ENCODE results near the gene UPB1. TPM values are rescaled to one million over a fixed set of nuclear protein-coding genes. Genes with fewer than 3 reads are reported as not detected.

The UPB1 gene
- not detected for polyA plus RNA-seq

DNA sequence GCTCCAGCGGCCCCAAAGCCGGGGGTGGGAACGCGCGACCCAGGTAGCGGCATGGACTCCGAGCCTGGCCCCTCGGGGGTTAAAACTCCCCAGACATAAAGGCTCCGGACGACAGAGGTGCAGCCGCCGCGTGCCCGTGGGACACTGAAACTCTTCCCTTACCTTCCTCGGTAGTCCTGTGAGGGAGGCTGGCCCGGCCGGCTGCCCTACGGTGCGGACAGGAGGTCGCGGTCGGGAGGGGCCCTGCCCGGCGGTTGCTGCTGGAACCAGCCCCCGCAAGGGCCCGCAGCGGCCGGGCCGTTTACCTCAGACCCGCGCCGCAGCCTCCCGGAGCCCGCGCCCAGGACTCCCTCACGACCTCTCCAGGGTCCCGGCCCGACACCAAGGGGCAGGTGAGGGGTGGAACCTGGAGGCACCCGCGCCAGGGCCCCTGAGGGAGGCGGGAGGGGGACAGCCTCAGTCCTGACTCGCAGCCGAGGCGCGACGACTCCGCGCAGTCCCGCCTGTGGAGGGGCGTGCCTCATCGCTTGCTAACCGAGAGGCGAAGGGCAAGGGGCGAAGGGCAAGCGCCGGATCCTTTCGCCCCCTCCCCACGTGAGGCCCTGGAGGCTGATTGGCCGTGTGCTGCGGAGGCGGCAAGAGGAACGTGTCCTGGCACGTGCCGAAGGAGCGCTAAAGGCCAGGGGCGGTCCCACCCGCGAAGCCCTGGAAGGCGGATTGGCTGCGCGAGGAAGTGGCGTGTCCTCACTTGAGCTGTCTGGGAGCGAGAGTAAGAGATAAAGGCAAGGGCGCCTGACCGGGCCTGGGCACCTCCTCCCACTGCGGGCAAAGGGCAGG, at the start of gene UPB1:
Gene UPB1 (plus strand): TSS at position 805 of the 837 bp plus-strand sequence. CDS start 72 bp downstream, outside the sequence.
- no peak for DNase-seq
- Mint-ChIP-seq H3K4me3 (no peak within 1 kb of the TSS), H3K27me3 (ENCODE audit: low read depth in 3 of 3) (peaks cover 0 to 24% (median 20%) of the 10 kb centered on the region in 3 donors), H3K4me1 (no peaks in the 10 kb centered on the region), H3K27ac (no peak within 1 kb of the TSS), H3K9me3 (no peaks in the 10 kb centered on the region), H3K36me3 (peaks cover 0 to 6% (median 0%) of the 10 kb centered on the region in 3 donors)

GRCh38 chr22:24445481-24446259, 49.5 kb upstream of the UPB1 start:
- Mint-ChIP-seq H3K27me3 (ENCODE audit: low read depth in 3 of 3) (peaks cover 0 to 5% (median 4%) of the 10 kb centered on the region in 3 donors), H3K36me3 (peaks cover 0 to 4% (median 0%) of the 10 kb centered on the region in 3 donors), H3K4me3 (no peak overlapping the region), H3K4me1 (no peaks in the 10 kb centered on the region), H3K27ac (no peak overlapping the region), H3K9me3 (no peaks in the 10 kb centered on the region)
- no peak for DNase-seq

GRCh38 chr22:24446260-24446611, 48.9 kb upstream of the UPB1 start:
- DNase-seq, result no peak
- H3K4me3 Mint-ChIP-seq, result no peak overlapping the region
- peaks cover 0 to 4% (median 4%) of the 10 kb centered on the region in 3 donors for H3K27me3 Mint-ChIP-seq (ENCODE audit: low read depth in 3 of 3)
- no peaks in the 10 kb centered on the region for H3K4me1 Mint-ChIP-seq
- peaks cover 0 to 4% (median 0%) of the 10 kb centered on the region in 3 donors for H3K36me3 Mint-ChIP-seq
- no peaks in the 10 kb centered on the region for H3K9me3 Mint-ChIP-seq
- peak overlapping the region in 1 of 6 donors; percentile 6 for H3K27ac Mint-ChIP-seq

GRCh38 chr22:24450610-24451009, 44.5 kb upstream of the UPB1 start:
- Mint-ChIP-seq H3K36me3 (no peaks in the 10 kb centered on the region), H3K27ac (no peak overlapping the region), H3K4me3 (no peak overlapping the region), H3K9me3 (no peaks in the 10 kb centered on the region), H3K27me3 (ENCODE audit: low read depth in 3 of 3) (peaks cover 5 to 8% (median 6%) of the 10 kb centered on the region in 3 donors), H3K4me1 (no peaks in the 10 kb centered on the region)
- DNase-seq, result no peak

DNA sequence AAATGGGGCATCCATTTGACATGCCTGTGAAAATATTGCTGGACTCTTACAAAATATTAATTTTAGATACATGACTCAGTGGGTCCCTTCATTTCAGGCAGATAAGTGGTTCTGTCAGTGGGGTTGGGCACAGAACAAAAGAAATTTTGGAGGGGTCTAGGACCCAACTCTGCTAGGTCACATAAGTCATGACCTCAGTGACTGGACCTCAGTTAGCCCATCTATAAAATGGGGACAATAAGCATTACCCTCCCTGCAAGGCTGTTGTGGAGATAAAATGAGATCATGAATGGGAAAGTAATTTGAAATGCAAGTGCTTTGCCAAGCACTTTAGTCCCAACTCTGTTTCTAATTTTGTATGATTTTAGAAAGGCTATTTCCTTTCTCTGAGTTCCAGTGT, 44.0 kb upstream of the UPB1 start:
- H3K4me1 Mint-ChIP-seq, result no peaks in the 10 kb centered on the region
- peaks cover 4 to 8% (median 5%) of the 10 kb centered on the region in 3 donors for H3K27me3 Mint-ChIP-seq (ENCODE audit: low read depth in 3 of 3)
- DNase-seq, result no peak
- no peaks in the 10 kb centered on the region for H3K9me3 Mint-ChIP-seq
- H3K4me3 Mint-ChIP-seq, result no peak overlapping the region
- H3K27ac Mint-ChIP-seq, result no peak overlapping the region
- no peaks in the 10 kb centered on the region for H3K36me3 Mint-ChIP-seq

DNA sequence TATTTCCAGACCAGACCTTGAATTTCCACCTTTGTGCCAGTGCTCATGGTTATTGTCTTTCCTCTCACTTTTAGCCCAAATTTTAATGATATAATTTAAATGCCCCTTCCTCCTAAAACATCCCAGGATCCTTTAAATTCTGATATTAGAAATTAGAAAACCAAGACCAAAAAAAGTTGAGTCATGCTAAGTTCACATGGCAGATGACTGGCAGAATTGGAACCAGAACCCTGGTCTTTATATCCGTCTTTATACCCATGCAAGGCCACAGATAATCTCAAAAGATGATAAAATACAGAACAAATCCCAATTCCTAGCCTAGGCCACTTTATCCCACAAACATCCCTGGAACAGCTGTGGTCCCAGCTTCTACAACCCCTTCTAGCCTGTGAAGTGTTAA, 41.3 kb upstream of the UPB1 start:
- DNase-seq, result no peak
- Mint-ChIP-seq H3K4me3 (no peak overlapping the region), H3K27ac (no peak overlapping the region), H3K9me3 (no peaks in the 10 kb centered on the region), H3K27me3 (ENCODE audit: low read depth in 3 of 3) (peaks cover 4 to 8% (median 5%) of the 10 kb centered on the region in 3 donors), H3K36me3 (no peaks in the 10 kb centered on the region), H3K4me1 (no peaks in the 10 kb centered on the region)

- no peak overlapping the region for H3K27ac Mint-ChIP-seq
- no peaks in the 10 kb centered on the region for H3K4me1 Mint-ChIP-seq
- no peak overlapping the region for H3K4me3 Mint-ChIP-seq
- H3K9me3 Mint-ChIP-seq, result no peaks in the 10 kb centered on the region
- no peak for DNase-seq
- H3K27me3 Mint-ChIP-seq (ENCODE audit: low read depth in 3 of 3), result peaks cover 3 to 5% (median 4%) of the 10 kb centered on the region in 3 donors
- no peaks in the 10 kb centered on the region for H3K36me3 Mint-ChIP-seq
These were observed 40.1 kb upstream of the UPB1 start for GRCh38 chr22:24455039-24455438.

GRCh38 chr22:24455751-24456426, 39.2 kb upstream of the UPB1 start:
- no peaks in the 10 kb centered on the region for H3K36me3 Mint-ChIP-seq
- no peak overlapping the region for H3K4me3 Mint-ChIP-seq
- H3K27ac Mint-ChIP-seq, result peak overlapping the region in 1 of 6 donors; percentile 46
- no peak for DNase-seq
- H3K4me1 Mint-ChIP-seq, result no peaks in the 10 kb centered on the region
- peaks cover 2 to 8% (median 3%) of the 10 kb centered on the region in 3 donors for H3K27me3 Mint-ChIP-seq (ENCODE audit: low read depth in 3 of 3)
- no peaks in the 10 kb centered on the region for H3K9me3 Mint-ChIP-seq

DNA sequence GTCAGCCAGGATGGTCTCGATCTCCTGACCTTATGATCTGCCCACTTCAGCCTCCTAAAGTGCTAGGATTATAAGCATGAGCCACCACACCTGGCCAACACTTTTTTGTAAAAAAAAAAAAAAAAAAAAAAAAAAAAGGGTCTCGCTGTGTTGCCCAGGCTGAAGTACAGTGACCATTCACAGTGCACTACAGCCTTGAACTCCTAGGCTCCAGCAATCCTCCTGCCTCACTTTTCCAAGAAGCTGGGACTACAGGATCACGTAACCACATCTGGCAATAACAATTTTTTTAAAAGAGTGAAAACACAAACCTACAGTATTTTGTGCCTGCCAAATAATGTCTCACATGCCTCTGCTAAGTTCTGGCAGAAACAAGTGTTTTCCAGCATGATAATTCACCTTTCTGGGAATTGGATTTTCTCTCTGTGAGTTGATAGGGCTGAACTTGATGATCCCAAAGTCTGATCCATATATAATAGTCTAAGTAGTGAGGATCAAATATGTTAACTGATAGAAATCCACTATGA, 37.2 kb upstream of the UPB1 start:
- Mint-ChIP-seq H3K36me3 (no peaks in the 10 kb centered on the region), H3K4me1 (no peaks in the 10 kb centered on the region), H3K27ac (no peak overlapping the region), H3K27me3 (ENCODE audit: low read depth in 3 of 3) (peaks cover 2 to 8% (median 3%) of the 10 kb centered on the region in 3 donors), H3K4me3 (no peak overlapping the region), H3K9me3 (no peaks in the 10 kb centered on the region)
- no peak for DNase-seq

GRCh38 chr22:24459911-24460310, 35.2 kb upstream of the UPB1 start:
- H3K9me3 Mint-ChIP-seq, result no peaks in the 10 kb centered on the region

DNA sequence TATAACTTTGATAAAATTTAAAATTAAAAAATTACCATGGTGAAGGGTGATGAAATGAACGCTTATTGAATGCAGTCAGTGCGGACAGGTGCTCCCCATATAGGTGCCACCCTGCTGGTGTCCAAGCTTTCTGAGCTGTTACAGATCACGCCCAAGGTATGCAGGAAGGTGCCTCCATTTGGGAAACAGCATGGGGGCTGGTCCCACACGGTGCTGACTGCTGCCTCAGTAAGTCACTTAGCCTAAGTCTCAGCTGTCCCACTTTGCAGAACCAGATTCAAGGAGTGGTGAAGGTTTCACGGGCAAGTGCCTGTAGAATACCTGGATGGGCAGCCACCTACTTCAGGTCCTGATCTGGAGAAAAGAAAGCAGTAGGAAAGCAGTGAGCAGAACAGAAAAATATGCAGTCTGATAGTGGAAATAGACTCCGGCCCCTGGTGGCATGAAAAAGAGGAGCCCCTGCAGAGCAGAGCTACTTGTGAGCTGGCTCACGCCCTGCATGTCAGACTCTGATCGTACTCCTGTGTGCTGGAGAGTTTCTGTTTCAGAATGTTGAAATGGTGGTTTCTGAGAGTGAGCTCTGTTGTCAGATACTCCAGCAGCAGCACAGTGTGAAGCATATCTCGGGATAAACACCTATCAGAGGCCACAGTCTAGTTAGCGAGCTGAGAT, 34.6 kb upstream of the UPB1 start:
- Mint-ChIP-seq H3K36me3 (no peaks in the 10 kb centered on the region), H3K4me3 (no peak overlapping the region), H3K9me3 (no peaks in the 10 kb centered on the region), H3K4me1 (no peaks in the 10 kb centered on the region), H3K27me3 (ENCODE audit: low read depth in 3 of 3) (peaks cover 0 to 4% (median 0%) of the 10 kb centered on the region in 3 donors), H3K27ac (no peak overlapping the region)
- no peak for DNase-seq

More at GRCh38 chr22:24459911-24460310, 35.2 kb upstream of the UPB1 start:
- H3K4me1 Mint-ChIP-seq, result no peaks in the 10 kb centered on the region
- H3K27me3 Mint-ChIP-seq (ENCODE audit: low read depth in 3 of 3), result peaks cover 0 to 4% (median 0%) of the 10 kb centered on the region in 3 donors
- DNase-seq, result no peak
- no peaks in the 10 kb centered on the region for H3K36me3 Mint-ChIP-seq
- H3K4me3 Mint-ChIP-seq, result no peak overlapping the region
- peak overlapping the region in 1 of 6 donors; percentile 1 for H3K27ac Mint-ChIP-seq

- Mint-ChIP-seq H3K4me1 (no peaks in the 10 kb centered on the region), H3K27me3 (ENCODE audit: low read depth in 3 of 3) (peaks cover 0 to 4% (median 0%) of the 10 kb centered on the region in 3 donors), H3K9me3 (no peaks in the 10 kb centered on the region), H3K27ac (no peak overlapping the region), H3K36me3 (no peaks in the 10 kb centered on the region), H3K4me3 (no peak overlapping the region)
- DNase-seq, result no peak
These were observed 31.9 kb upstream of the UPB1 start for GRCh38 chr22:24463071-24463760.

GRCh38 chr22:24465566-24465965, 29.6 kb upstream of the UPB1 start:
- Mint-ChIP-seq H3K27ac (no peak overlapping the region), H3K27me3 (ENCODE audit: low read depth in 3 of 3) (peaks cover 0 to 3% (median under 1%) of the 10 kb centered on the region in 3 donors), H3K36me3 (no peaks in the 10 kb centered on the region), H3K9me3 (no peaks in the 10 kb centered on the region), H3K4me3 (no peak overlapping the region), H3K4me1 (no peaks in the 10 kb centered on the region)
- no peak for DNase-seq

All from immature natural killer cell (primary cell).